Immature natural killer cell (primary cell): ENCODE measurements around the gene ALPK1. TPM values are rescaled to one million over a fixed set of nuclear protein-coding genes. Genes with fewer than 3 reads are reported as not detected.
"Not testable (repeated sequence)": the region's sequence is repeated elsewhere in the genome, so short reads cannot be mapped to it uniquely, and the experiment has no call there.

Experiments
- DNase-seq, 3 donors: peaks; one replicate each; pipeline ENCODE4 v3.0.0; 2022; ENCODE audit warnings: mixed read lengths in 1 of 3
- H3K27ac Mint-ChIP-seq, 6 donors: one replicate each; pipeline ENCODE4 v1.8.0; 2020; ENCODE audit warnings: mixed read lengths in 6 of 6, mild to moderate bottlenecking in 5 of 6, inconsistent platforms in 4 of 6, moderate library complexity in 3 of 6
- H3K27me3 Mint-ChIP-seq, 3 donors: one replicate each; pipeline ENCODE4 v1.8.0; 2020 to 2021; ENCODE audit warnings: low read depth in 3 of 3, mild to moderate bottlenecking in 3 of 3, mixed read lengths in 3 of 3, moderate library complexity in 3 of 3, inconsistent platforms in 1 of 3
- H3K36me3 Mint-ChIP-seq, 3 donors: one replicate each; pipeline ENCODE4 v1.8.0; 2020; ENCODE audit warnings: mixed read lengths in 3 of 3, inconsistent platforms in 2 of 3, mild to moderate bottlenecking in 2 of 3
- H3K4me1 Mint-ChIP-seq, 2 donors: one replicate each; pipeline ENCODE4 v1.8.0; 2020; ENCODE audit warnings: inconsistent platforms in 2 of 2, mild to moderate bottlenecking in 2 of 2, mixed read lengths in 2 of 2, moderate library complexity in 1 of 2
- H3K4me3 Mint-ChIP-seq, 5 donors: one replicate each; pipeline ENCODE4 v1.8.0; 2020; ENCODE audit warnings: mild to moderate bottlenecking in 5 of 5, mixed read lengths in 5 of 5, inconsistent platforms in 3 of 5, moderate library complexity in 3 of 5
- H3K9me3 Mint-ChIP-seq, 6 donors: one replicate each; pipeline ENCODE4 v1.8.0; 2020; ENCODE audit warnings: mild to moderate bottlenecking in 6 of 6, mixed read lengths in 6 of 6, inconsistent platforms in 4 of 6, moderate library complexity in 3 of 6
- polyA plus RNA-seq, 3 donors: library from polyadenylated mRNA; unstranded; fragments of 300-500 nt; fragmentation: Illumina TruSeq; gene quantifications; one replicate each; pipeline ENCODE4 v1.2.3, GENCODE V29; 2021

Gene ALPK1
- polyA plus RNA-seq, 3 donors from 2014 or later: 0.32 to 1.3 TPM; not detected in 1

DNA sequence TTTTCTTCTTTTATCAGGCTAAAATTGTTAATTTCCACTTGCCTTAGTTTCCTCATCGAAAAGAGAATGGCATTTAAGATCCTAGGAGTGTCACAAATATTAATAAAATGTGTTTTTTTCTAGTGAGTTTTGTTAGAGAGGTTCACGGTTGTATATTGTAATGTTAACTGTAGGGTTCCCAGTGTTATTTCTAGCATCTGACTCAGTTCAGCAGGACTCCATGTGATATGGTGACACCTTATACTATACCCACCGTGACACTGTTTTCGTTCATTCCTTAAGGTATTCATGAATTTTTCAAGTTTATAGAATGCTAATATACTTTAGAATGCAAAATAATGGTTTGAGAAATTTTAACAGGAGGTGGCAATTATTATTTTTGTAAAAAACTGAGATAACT is 128.7 kb downstream of the ALPK1 start:
- Mint-ChIP-seq H3K27me3 (no peaks in the 10 kb centered on the region), H3K36me3 (no peaks in the 10 kb centered on the region), H3K4me3 (no peak overlapping the region), H3K27ac (no peak overlapping the region), H3K9me3 (peaks cover 0 to 5% (median 0%) of the 10 kb centered on the region in 6 donors), H3K4me1 (no peaks in the 10 kb centered on the region)
- DNase-seq: no peak

DNA sequence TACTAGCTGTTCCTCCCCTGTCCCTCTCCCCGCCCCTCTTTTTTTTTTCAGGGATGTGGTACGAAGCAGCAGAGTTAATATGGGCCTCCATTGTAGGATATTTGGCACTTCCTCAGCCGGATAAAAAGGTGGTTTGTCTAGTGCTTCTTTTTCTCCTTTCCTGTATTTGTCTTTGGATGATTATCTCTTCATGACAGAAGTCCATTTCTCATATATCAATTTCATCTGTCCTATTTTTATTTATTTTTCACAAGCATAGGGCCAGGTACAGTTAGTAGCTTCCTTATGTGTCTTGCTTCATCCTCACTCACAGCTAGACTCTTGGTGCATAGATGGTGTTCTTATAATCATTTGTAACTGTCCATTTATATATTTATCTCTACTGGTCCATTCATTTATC is 129.2 kb downstream of the ALPK1 start:
- Mint-ChIP-seq H3K27me3 (no peaks in the 10 kb centered on the region), H3K4me1 (no peaks in the 10 kb centered on the region), H3K4me3 (no peak overlapping the region), H3K27ac (no peak overlapping the region), H3K36me3 (no peaks in the 10 kb centered on the region), H3K9me3 (peaks cover 0 to 5% (median 0%) of the 10 kb centered on the region in 6 donors)
- no peak for DNase-seq

DNA sequence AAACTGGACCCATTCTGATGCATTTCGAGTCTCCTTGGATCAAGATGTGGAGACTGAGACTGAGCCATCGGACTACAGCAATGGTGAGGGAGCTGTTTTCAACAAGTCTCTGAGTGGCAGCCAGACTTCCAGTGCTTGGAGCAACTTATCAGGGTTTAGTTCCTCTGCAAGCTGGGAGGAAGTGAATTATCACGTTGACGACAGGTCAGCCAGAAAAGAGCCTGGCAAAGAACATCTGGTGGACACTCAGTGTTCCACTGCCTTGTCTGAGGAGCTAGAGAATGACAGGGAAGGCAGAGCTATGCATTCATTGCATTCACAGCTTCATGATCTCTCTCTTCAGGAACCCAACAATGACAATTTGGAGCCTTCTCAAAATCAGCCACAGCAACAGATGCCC is 134.0 kb downstream of the ALPK1 start:
- no peaks in the 10 kb centered on the region for H3K36me3 Mint-ChIP-seq
- peaks cover 0 to 7% (median 0%) of the 10 kb centered on the region in 6 donors for H3K9me3 Mint-ChIP-seq
- H3K27me3 Mint-ChIP-seq: no peaks in the 10 kb centered on the region
- DNase-seq: no peak
- no peak overlapping the region for H3K4me3 Mint-ChIP-seq
- H3K27ac Mint-ChIP-seq: no peak overlapping the region
- H3K4me1 Mint-ChIP-seq: no peaks in the 10 kb centered on the region

DNA sequence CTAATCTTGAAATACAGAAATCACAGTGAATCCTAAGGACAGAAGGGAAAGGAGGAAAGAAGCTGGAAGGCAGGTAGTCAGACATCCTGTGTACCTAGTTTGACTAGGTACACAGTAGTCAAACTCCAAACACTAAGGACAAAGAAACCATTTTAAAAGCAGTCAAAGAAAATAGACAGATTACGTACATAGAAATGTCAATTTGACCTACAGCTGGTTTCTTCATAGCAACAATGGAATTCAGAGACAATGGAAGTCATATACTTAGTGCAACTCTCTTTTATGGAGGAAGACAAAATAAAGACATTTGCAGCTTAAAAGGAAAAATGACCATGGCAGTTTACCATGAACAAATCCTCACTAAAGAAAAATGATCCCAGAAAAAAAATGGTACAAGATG is 139.8 kb downstream of the ALPK1 start:
- Mint-ChIP-seq H3K4me3 (no peak overlapping the region), H3K36me3 (no peaks in the 10 kb centered on the region), H3K27ac (no peak overlapping the region), H3K27me3 (no peaks in the 10 kb centered on the region), H3K9me3 (peaks cover 0 to 2% (median 0%) of the 10 kb centered on the region in 6 donors), H3K4me1 (no peaks in the 10 kb centered on the region)
- no peak for DNase-seq

DNA sequence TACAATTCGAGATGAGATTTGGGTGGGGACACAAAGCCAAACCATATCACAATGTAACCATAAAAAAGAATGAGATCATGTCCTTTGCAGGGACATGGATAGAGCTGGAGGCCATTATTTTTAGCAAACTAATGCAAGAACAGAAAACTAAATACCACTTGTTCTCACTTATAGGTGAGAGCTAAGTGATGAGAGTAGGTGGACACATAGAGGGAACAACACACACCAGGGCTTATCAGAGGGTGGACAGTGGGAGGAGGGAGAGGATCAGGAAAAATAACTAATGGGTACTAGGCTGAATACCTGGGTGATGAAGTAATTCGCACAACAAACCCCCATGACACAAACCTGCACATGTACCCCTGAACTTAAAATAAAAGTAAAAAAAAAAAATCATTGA is 145.1 kb downstream of the ALPK1 start:
- not testable (repeated sequence) for H3K4me1 Mint-ChIP-seq, H3K27ac Mint-ChIP-seq, H3K4me3 Mint-ChIP-seq, H3K36me3 Mint-ChIP-seq, DNase-seq, H3K27me3 Mint-ChIP-seq
- peaks cover 2 to 15% (median 7%) of the 10 kb centered on the region in 6 donors for H3K9me3 Mint-ChIP-seq

DNA sequence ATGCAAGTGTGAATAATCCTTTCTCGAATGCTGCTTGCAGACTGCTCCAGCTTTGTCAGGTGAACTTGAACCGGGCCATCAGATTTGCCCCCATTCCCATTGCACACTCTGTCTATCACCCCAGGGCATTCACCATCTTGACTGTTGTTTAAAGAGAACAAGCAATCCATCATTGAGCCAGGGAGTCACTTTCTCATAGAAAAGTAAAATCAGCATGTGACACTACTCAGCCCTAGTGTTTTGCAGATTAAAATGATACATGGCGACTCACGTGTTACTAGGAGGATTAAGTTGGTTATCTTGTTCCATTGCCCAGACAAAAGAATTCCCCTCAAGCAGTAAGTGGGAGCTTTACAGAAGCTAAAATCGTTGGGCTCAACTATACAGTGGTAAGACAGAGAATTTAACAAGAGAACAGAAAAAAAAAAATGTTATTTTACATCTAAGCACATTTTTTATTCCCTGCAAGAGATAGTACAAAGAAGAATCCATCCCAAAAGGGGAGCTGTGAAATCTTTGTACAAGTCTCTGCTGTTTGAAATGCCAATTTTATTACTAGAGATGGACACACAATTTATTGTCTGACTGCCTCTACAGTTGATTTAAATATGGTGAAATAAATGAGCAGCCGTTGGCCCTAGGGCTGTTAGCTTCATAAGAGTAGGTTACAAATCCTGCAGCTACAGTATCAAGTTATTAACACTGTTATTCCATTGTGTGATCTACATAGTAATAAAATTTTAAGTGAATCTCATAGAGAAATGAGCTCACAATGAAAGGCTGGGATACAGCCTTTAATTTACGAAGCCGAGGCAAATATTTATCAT is 151.3 kb downstream of the ALPK1 start:
- H3K36me3 Mint-ChIP-seq: peaks cover 0 to 7% (median 0%) of the 10 kb centered on the region in 3 donors
- no peaks in the 10 kb centered on the region for H3K4me1 Mint-ChIP-seq
- peaks cover 2 to 15% (median 6%) of the 10 kb centered on the region in 6 donors for H3K9me3 Mint-ChIP-seq
- no peak for DNase-seq
- peaks cover 0 to 3% (median 2%) of the 10 kb centered on the region in 3 donors for H3K27me3 Mint-ChIP-seq
- H3K27ac Mint-ChIP-seq: no peak overlapping the region
- no peak overlapping the region for H3K4me3 Mint-ChIP-seq

DNA sequence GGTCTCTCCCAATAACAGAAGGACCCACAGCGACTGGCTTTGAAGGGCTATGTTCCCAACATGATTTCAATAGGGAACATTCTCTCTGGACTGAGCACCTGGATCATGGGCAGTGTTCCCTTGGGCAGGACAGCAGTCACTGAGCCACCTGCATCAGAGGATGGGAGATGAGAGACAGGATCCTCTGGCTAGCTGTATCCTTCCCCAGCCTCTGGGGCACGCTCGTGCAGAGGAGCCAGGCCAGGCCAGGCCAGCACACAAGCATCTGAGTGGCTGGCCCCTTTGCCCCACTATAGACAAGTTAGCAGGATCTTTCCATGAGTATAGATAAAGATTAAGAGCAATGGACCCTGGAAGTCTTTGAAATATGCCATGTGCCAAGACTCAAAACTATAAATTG is 152.5 kb downstream of the ALPK1 start:
- no peak for DNase-seq
- H3K36me3 Mint-ChIP-seq: peaks cover 0 to 6% (median 0%) of the 10 kb centered on the region in 3 donors
- peaks cover 0 to 2% (median 2%) of the 10 kb centered on the region in 3 donors for H3K27me3 Mint-ChIP-seq
- no peaks in the 10 kb centered on the region for H3K4me1 Mint-ChIP-seq
- H3K9me3 Mint-ChIP-seq: peaks cover 0 to 10% (median 6%) of the 10 kb centered on the region in 6 donors
- no peak overlapping the region for H3K27ac Mint-ChIP-seq
- H3K4me3 Mint-ChIP-seq: no peak overlapping the region

DNA sequence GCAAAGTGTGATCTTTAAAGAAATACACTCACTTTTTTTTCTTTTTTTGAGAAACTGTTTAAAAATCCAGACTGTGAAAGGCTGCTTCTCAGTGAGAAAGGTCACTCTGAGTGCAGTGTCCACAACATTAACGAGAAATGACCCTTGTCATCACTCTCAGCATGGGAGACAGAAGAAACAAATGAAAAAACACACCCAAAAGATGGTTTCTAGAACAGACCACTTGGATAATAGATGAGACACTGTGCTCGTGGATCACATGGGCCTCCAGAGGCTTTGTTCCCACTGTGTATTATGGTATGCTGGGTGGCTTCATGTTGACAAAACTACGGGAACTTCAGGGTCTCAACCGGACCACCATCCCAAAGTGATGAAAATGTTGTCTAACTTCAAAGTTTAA is 153.9 kb downstream of the ALPK1 start:
- Mint-ChIP-seq H3K4me1 (no peaks in the 10 kb centered on the region), H3K27ac (no peak overlapping the region), H3K4me3 (no peak overlapping the region), H3K36me3 (no peaks in the 10 kb centered on the region), H3K9me3 (peaks cover 0 to 3% (median 0%) of the 10 kb centered on the region in 6 donors), H3K27me3 (peaks cover 0 to 2% (median 2%) of the 10 kb centered on the region in 3 donors)
- no peak for DNase-seq

DNA sequence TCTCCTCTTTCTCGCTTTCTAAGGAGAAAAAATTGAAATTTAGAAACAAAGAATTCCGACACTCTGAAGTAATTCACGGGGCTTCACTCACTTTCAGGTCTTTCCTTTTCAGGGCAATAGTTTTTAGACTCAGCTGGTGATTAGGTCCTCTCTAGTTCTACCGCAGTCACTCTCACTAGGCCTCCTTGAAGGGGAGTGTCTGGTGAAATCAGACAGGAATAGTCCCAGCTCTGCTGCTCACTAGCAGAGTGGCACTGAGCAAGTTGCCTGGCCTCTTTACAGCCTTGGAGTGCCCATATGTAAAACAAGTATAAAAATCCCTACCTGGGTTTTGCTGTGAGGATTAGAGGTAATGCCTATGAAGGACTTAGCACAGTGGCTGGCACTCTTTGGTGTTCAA is 154.7 kb downstream of the ALPK1 start:
- DNase-seq: no peak
- no peak overlapping the region for H3K4me3 Mint-ChIP-seq
- H3K4me1 Mint-ChIP-seq: no peaks in the 10 kb centered on the region
- H3K27ac Mint-ChIP-seq: no peak overlapping the region
- no peaks in the 10 kb centered on the region for H3K36me3 Mint-ChIP-seq
- peaks cover 0 to 4% (median 0%) of the 10 kb centered on the region in 6 donors for H3K9me3 Mint-ChIP-seq
- peaks cover 0 to 7% (median 2%) of the 10 kb centered on the region in 3 donors for H3K27me3 Mint-ChIP-seq

DNA sequence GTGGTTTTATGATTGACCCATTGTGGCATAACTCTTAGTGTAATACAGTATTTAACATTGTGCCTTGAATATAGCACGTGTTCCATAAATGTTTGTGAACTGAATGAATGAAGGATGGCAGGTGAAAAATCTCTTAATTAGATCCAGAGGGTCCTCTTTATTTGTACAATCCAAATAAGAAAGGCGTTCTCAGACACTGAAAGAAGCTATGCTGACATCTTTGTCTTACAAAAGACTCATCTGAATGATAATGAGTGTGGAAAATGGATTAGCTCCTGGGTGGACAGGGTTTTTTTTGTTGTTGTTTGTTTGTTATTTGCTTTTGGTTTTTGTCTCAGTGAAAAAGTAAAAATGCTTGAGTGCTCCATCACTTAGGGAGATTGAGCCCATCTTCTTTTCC is 156.2 kb downstream of the ALPK1 start:
- Mint-ChIP-seq H3K9me3 (peaks cover 0 to 5% (median 4%) of the 10 kb centered on the region in 6 donors), H3K27me3 (peaks cover 0 to 7% (median 2%) of the 10 kb centered on the region in 3 donors), H3K36me3 (no peaks in the 10 kb centered on the region), H3K4me3 (no peak overlapping the region), H3K4me1 (no peaks in the 10 kb centered on the region), H3K27ac (no peak overlapping the region)
- DNase-seq: no peak

DNA sequence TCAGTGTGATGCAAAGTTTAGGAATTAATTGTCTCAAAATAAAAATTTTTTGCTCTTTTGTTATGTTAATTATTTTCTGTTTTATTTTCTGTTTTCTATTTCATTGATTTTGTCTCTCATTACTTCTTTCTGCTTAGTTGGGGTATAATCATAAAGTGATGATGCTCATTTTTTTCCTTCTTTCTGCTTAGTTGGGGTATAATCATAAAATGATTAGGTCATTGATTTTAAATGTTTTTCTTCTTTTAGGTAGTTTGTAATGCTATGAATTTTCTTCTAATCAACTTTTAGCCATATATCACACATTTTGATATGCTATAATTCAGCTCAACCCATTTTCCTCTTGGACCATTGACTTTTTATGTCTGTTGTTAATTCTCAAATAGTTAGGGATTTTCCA is 175.1 kb downstream of the ALPK1 start:
- DNase-seq: no peak
- Mint-ChIP-seq H3K4me1 (no peaks in the 10 kb centered on the region), H3K36me3 (no peaks in the 10 kb centered on the region), H3K9me3 (no peaks in the 10 kb centered on the region), H3K4me3 (no peak overlapping the region), H3K27me3 (peaks cover 2 to 4% (median 2%) of the 10 kb centered on the region in 3 donors), H3K27ac (no peak overlapping the region)

DNA sequence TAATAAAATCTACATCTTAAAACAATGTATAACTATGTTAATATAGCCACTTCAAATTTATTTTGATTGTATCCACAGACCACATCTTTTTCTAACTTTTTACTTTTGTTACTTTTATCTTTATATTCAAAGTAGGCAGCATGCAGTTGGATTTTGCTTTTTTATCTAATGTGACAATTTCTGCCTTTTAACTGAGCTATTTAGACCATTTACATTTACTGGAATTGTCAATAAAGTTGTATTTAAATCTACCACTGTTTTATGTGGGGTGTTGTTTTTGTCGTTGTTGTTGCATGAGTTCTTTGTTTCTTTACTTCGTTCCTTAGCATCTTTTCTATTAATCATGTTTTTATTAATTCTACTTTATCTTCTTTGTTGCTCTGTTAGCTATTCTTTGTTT is 176.8 kb downstream of the ALPK1 start:
- Mint-ChIP-seq H3K9me3 (peaks cover 0 to under 1% (median 0%) of the 10 kb centered on the region in 6 donors), H3K27me3 (peaks cover 2 to 6% (median 5%) of the 10 kb centered on the region in 3 donors), H3K4me3 (no peak overlapping the region), H3K36me3 (no peaks in the 10 kb centered on the region), H3K27ac (no peak overlapping the region), H3K4me1 (no peaks in the 10 kb centered on the region)
- DNase-seq: no peak

DNA sequence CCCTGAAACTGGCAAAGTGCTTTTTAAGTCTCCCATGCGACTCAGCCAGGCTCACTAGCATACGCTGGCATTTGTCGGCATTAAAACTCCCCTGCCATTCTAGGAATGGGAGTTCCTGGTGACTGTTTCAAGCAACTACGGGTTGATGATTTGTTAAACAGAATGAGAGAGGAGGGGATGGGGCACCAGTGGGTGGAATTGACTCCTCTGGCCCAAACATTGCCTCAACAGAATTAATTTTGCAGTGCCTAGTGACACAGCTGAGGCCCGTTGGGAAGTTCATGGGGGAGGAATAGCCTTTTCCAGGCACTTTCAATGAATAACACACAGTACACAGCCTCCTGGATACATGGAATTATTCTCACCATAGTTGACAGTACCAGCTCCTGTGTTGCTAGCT is 188.8 kb downstream of the ALPK1 start:
- DNase-seq: no peak
- H3K4me1 Mint-ChIP-seq: no peaks in the 10 kb centered on the region
- no peak overlapping the region for H3K4me3 Mint-ChIP-seq
- peaks cover 0 to 5% (median 0%) of the 10 kb centered on the region in 3 donors for H3K36me3 Mint-ChIP-seq
- H3K27me3 Mint-ChIP-seq: peaks cover 0 to 9% (median 4%) of the 10 kb centered on the region in 3 donors
- H3K27ac Mint-ChIP-seq: no peak overlapping the region
- H3K9me3 Mint-ChIP-seq: peaks cover 6 to 30% (median 11%) of the 10 kb centered on the region in 6 donors

DNA sequence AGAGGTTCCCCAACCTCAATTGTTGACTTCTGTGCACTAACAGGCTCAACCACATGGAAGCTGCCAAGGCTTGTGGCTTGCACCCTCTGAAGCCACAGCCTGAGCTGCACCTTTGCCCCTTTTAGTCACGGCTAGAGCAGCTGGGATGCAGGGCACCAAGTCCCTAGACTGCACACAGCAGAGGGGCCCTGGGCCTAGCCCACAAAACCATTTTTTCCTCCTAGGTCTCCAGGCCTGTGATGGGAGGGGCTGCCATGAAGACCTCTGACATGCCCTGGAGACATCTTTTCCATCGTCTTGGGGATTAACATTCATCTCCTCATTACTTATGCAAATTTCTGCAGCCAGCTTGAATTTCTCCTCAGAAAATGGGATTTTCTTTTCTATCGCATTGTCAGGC is 193.6 kb downstream of the ALPK1 start:
- H3K4me3 Mint-ChIP-seq, H3K36me3 Mint-ChIP-seq, H3K27ac Mint-ChIP-seq, DNase-seq, H3K4me1 Mint-ChIP-seq: not testable (repeated sequence)
- H3K27me3 Mint-ChIP-seq: peaks cover 3 to 11% (median 4%) of the 10 kb centered on the region in 3 donors
- peaks cover 0 to 19% (median 9%) of the 10 kb centered on the region in 6 donors for H3K9me3 Mint-ChIP-seq
